NCI-H1694 treated with DMSO at 0.1 percent for 48 hours (cell line): ENCODE data around the gene TSSC4.

ENCODE experiments used
- DNase-seq: peaks from one replicate; lab custom pipeline; 2025; lab: John Stamatoyannopoulos, UW

Gene TSSC4

DNA sequence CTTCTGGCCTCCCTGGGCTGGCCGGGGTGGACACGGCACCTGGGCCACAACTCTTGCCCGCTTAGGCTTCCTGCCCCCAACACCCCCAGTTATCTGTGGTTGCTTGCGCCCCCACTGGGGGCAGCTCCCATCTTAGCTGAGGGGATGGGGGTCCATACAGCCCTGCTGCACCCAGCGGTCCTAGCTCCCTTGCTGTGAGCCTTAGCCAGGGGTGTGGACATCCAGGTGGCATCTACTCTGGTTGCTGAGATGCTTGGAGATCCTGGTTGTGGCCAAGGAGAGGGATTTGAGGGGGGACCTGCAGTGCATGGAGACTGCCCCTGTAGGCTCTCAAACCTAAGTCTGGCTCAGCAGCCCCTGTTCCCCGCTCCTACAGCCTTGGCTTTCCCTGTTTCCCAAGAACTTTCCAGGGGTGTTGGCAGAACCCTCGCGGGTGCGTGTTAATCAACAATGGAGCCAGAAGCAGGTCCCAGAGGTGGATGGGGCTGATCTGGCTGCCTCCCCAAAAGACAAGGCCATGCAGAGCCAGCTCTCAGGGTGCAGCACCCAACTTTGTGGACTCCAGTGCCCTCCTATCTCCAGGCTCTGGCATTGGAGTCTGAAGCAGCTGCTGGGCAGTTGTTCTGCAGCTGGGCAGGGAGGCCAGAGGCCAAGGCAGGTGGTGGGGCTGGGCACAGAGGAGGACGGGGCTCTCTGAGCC is 47.6 kb downstream of the TSSC4 start:
- no peak for DNase-seq

DNA sequence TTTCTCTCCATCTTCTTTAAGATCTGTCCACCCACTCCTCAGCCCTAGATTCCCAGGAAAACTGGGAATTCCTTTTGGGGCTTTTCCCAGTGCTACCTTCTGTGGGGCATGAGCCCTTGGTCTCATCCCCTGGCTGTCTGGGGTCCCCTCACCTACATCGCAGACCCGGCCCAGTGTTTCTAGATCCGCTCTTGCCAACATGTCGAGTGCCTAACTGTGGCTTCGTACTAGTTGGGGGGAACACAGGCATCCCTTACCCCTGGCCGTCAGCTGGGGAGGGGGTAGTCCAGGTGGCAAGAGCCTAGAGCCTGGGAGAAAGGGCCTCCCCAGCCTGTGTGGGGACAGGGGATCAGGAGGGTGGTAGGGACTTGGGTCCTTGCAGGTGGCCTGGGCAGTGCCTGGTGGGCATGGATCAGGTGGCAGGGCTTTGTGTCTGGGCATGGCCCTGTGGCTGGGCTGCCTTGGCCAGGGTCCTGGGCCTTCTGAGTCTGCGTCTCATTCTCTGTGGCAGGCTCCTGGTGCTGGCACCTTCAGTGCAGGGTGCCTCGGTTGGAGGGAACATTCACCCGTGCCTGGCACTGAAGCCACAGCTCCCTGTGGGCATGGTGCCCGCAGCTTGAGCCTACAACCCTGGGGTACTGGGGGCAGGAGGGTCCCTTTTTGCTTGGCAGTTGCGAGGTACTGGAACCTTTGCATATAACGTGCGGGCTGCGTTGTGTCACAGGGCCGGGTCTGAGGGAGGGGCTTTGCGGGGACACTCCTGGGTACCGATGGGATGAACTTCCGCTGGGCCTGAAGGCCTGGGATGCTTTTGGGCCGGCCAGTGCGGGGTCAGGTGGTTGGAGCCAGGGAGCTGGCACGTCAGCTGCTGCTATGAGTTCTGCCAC is 48.4 kb downstream of the TSSC4 start:
- no peak for DNase-seq

DNA sequence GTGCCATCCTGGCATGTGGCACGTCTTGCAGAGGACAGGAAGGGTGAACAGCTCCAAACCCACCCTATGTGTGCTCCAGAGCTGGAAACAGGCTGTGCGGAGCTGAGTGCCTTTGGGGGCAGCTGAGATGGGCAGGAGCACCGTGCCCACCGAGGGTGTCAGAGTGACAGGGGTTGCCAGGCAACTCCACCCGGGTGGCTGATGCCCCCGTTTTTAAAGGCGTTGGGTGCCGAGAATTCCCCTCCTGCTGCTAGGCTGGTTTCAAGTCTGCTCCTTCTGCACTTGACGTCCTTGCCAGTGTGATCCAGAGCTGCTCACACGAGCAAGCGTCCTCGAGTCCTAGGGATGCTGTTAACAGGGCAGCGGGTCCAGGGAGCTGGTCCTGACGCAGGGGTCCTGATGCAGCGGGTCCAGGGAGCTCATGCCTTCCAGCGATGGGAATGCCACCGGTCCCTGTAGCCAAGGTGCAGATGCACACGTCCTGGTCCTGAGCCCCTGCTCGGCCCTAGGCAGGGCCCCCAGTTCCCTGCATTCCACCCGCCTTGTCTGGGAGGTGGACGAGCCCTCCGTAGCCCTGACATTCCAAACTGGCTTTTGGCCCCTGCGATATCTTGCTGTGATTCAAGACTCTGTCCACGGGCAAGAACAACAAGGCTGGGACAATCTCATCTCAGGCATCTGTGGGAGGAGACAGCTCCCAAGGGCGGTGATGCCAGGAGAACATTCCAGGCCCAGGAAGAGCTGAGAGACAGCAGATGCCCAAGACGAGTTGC is 49.2 kb downstream of the TSSC4 start:
- DNase-seq = no peak

DNA sequence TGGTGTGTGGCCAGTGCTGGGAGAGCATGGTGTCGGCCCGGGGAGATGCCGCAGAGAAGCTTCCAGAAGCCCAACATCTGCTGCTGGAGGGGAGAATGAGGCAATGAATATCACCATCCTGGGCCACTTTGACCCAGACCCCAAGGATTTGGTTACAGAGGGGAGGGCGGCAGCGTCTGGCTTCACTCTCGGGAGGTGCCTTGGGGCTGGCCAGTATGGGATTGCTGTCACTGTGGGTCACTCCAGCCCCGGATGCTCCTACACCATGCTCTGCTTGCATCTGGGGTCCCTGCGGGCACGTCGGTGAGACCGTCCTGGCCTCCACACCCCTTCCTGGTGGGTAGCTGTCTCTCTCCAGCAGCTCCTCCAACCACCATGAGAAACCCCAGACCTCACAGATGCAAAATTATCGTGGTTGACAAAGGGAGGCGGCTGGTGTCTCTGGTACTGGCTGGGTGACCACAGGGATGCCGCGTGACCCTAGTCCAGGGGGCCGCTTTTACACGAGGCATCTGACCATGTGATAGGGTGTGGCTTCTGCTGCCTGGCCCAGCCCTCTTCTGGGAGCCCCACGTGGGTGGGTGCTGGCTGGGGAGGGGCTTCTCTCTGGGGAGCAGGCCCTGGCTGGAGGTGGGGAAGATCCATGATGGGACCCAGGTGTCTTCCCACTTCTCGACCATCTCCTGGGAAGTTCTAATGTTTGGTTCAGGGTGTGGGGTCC is 49.9 kb downstream of the TSSC4 start:
- no peak for DNase-seq

DNA sequence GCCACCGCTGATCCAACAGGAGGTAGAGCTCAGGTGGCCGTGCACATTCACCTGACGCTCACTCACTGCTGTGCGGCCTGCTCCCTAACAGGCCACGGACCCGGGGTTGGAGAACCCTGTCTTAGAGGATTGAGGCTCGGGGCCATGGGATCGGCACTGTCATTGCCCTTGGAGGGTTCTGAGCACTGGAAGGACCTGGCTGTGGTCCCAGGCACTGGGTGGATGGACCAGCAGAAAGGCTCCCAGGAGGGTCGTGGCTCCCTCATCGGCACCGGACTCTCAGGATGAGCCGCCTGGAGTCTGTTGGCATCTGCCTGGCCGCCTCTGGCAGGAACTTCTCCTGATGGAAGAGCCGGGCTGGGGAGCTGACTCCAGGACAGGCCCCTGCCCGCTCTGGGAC is 50.8 kb downstream of the TSSC4 start:
- DNase-seq = no peak

DNA sequence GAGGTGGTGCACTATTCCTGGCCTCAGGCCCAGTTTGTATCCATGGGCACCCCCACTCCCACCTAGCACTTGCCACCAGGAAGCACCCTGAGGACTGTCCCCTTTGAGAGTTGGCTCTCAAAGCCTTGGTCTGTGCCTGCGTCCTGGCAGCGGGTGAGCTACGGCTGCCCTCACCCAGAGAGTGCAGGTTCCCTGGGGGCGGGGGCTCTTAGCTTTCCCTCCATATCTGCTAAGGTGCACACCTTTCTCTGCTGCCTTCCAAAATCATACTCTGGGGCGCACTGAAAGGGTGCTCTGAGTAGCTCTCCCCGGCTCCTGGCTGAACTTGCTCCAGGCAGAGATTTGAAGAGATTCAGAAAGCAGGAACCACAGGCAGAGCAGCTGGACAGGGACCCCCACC is 51.4 kb downstream of the TSSC4 start:
- DNase-seq = no peak

DNA sequence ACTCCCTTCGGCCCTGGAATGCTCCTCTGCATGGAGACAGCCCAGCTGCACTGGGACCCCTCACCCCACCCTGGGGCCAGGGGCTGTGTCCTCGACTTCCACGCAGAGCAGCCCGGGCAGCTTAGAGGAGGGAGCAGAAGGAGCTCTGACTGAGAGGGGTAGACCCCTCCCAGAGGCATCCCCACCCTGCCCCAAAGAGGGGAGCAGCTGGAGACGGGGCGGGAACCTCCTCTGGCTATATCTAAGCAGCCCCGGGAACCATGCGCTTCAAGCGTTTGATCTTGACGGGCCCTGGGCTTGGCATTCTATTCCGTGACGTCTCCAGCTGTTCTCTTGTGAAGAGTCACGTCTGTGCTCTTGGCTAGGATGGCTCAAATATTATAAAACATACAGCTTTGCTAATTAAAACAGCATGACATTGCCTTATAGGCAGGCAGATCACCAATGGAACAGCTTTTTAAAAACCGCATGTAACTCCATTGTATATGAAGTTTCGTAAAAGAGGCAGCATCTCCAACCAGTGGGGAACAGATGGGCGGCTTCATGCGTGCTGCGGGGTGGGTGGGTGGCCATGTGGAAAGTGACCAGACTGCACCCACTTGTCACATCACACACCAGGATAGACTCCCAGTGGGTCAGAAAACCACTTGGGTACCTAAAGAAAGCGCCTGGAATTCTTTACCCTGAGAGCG is 51.9 kb downstream of the TSSC4 start:
- DNase-seq = no peak

DNA sequence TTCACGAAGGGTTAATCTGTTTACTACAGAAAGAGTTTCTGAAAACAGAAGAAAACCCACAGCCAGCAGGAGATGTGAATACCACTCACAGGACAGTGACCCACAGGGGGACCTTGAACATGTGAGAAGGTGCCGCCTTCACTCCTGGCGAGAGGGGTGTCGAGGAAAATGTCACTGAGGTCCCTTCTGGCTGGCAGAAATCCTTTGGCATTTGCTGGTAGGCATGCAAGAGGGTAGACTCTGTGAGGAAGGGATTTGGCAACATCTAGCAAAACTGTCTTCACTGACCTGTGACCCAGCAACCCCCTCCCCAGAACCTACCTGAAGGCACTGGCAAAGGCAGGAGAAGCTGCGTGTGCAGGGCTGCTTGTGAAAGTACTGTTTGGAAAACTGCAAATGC is 52.9 kb downstream of the TSSC4 start:
- DNase-seq = no peak
